Body of pancreas (tissue), 4 donors: ENCODE results near the gene BASP1. TPM values are rescaled to one million over a fixed set of nuclear protein-coding genes. Genes with fewer than 3 reads are reported as not detected.
A peak's percentile ranks its signal among the peaks of the same experiment; 100 is the strongest.
"Not testable (repeated sequence)": the region's sequence is repeated elsewhere in the genome, so short reads cannot be mapped to it uniquely, and the experiment has no call there.

Experiments used
- ATAC-seq: fragments of 150-250 bp; one replicate; pipeline ENCODE4 v1.9.1; 2016
- DNase-seq, 4 donors: peaks; one replicate each; pipeline ENCODE4 v3.0.0-alpha.2; 2019
- H3K27ac ChIP-seq, 4 donors: fragments of 200-600 bp; sonication (generic); 1 replicate in 3 of 4; 2 replicates in 1 of 4; pipeline versions ENCODE4 v1.5.1 to v1.6.1; 2016 to 2019; ENCODE audit warnings: mild to moderate bottlenecking in 1 of 4, mixed read lengths in 1 of 4, moderate library complexity in 1 of 4
- H3K27me3 ChIP-seq, 2 donors: fragments of 200-600 bp; sonication (generic); one replicate each; pipeline ENCODE4 v1.6.0; 2016; ENCODE audit warnings: mild to moderate bottlenecking in 1 of 2
- H3K36me3 ChIP-seq, 2 donors: fragments of 200-600 bp; sonication (generic); replicated peaks in 1 of 2; 2 replicates each; pipeline ENCODE4 v1.5.1; 2016; ENCODE audit warnings: low read depth in 2 of 2; ENCODE audit not compliant: insufficient read depth in 1 of 2
- H3K4me1 ChIP-seq: fragments of 200-600 bp; sonication (generic); one replicate; pipeline ENCODE4 v1.6.0; 2016
- H3K4me3 ChIP-seq, 2 donors: fragments of 200-600 bp; sonication (generic); 1 replicate in 1 of 2; 2 replicates in 1 of 2; pipeline ENCODE4 v1.5.1; 2016 to 2019
- H3K9me3 ChIP-seq, 3 donors: fragments of 200-600 bp; sonication (generic); 1 replicate in 2 of 3; 2 replicates in 1 of 3; pipeline ENCODE4 v1.5.1; 2016
- POLR2A ChIP-seq, 3 donors: fragments of 450-650 bp; IDR thresholded peaks; one replicate each; pipeline ENCODE4 v1.6.1; 2016; ENCODE audit warnings: antibody characterized with exemption in 3 of 3, mild to moderate bottlenecking in 2 of 3
- WGBS, 2 donors: methylation state at CpG; one replicate each; pipeline ENCODE4 v1.1.5; 2017; 5-methylcytosine and 5-hydroxymethylcytosine counted together
- intact Hi-C: fragments of 100-400 bp; cut with DNase I; formaldehyde crosslinking; loops from one replicate; pipeline ENCODE4 v1.15.1; 2023
- total RNA-seq, 2 donors: library from RNA; depleted of rRNA; stranded (reverse); fragments of >200 nt; gene quantifications; one replicate each; pipeline ENCODE4 v1.1.0, GENCODE V29; 2016
- TF ChIP-seq, protein P1 (sequence below), 7 experiments: fragments of 450-650 bp in 4 of 7; fragments of 200-600 bp in 3 of 7; sonication (generic) in 3 of 7; IDR thresholded peaks; one replicate each; pipeline ENCODE4 v1.5.1; 2016 to 2019; ENCODE audit warnings: antibody characterized with exemption in 7 of 7

The BASP1 gene
- total RNA-seq, 2 donors from 2014 or later: 4.0 to 4.7 TPM

DNA sequence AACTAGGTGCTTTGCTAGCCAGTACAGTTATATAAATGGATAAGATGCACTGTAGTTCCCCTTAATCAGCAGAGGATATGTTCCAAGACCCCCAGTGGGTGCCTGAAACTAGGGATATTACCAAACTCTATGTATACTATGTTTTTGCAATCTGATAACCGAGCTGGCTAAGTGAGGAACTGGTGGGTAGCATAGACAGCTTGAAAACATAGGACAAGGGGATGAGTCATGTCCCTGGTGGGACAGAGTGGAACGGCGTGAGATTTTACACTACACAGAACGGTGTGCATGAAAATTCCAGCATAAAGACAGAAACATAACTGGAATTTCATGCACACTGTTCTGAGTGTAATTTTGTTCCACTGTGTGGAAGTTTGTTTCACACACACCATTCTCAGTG is 86.9 kb downstream of the BASP1 start:
- 73 to 80% methylated on average over 4 of the region's 4 CpGs for WGBS, 2 donors
- no peaks in the 10 kb centered on the region for H3K36me3 ChIP-seq
- H3K4me1 ChIP-seq: peaks cover 20% of the 10 kb centered on the region
- intact Hi-C loops: no loop called here
- H3K27me3 ChIP-seq: no peaks in the 10 kb centered on the region
- no peak for TF ChIP-seq POLR2A (IDR thresholded peaks at IDR 0.05)
- TF ChIP-seq, protein P1, sequence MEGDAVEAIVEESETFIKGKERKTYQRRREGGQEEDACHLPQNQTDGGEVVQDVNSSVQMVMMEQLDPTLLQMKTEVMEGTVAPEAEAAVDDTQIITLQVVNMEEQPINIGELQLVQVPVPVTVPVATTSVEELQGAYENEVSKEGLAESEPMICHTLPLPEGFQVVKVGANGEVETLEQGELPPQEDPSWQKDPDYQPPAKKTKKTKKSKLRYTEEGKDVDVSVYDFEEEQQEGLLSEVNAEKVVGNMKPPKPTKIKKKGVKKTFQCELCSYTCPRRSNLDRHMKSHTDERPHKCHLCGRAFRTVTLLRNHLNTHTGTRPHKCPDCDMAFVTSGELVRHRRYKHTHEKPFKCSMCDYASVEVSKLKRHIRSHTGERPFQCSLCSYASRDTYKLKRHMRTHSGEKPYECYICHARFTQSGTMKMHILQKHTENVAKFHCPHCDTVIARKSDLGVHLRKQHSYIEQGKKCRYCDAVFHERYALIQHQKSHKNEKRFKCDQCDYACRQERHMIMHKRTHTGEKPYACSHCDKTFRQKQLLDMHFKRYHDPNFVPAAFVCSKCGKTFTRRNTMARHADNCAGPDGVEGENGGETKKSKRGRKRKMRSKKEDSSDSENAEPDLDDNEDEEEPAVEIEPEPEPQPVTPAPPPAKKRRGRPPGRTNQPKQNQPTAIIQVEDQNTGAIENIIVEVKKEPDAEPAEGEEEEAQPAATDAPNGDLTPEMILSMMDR (IDR thresholded peaks at IDR 0.05): no peak
- ATAC-seq (no peak), DNase-seq (no peak)
- H3K9me3 ChIP-seq: no peaks in the 10 kb centered on the region
- H3K27ac ChIP-seq: no peak overlapping the region
- H3K4me3 ChIP-seq: no peak overlapping the region

GRCh38 chr5:17305017-17305416 is 87.6 kb downstream of the BASP1 start:
- no peak overlapping the region for H3K27ac ChIP-seq
- intact Hi-C loops: no loop called here
- H3K9me3 ChIP-seq: no peaks in the 10 kb centered on the region
- 10 to 17% methylated on average over 5 of the region's 5 CpGs for WGBS, 2 donors
- no peaks in the 10 kb centered on the region for H3K36me3 ChIP-seq
- DNase-seq (no peak), ATAC-seq (no peak)
- H3K4me1 ChIP-seq: peaks cover 20% of the 10 kb centered on the region
- H3K4me3 ChIP-seq: no peak overlapping the region
- TF ChIP-seq, protein P1 (IDR thresholded peaks at IDR 0.05): no peak
- no peak for TF ChIP-seq POLR2A (IDR thresholded peaks at IDR 0.05)
- H3K27me3 ChIP-seq: no peaks in the 10 kb centered on the region

GRCh38 chr5:17305964-17306725 is 88.7 kb downstream of the BASP1 start:
- WGBS, 2 donors: 23 to 32% methylated on average over 12 to 14 of the region's 14 CpGs
- Histone ChIP-seq H3K4me1 (peaks cover 20% of the 10 kb centered on the region), H3K27me3 (no peaks in the 10 kb centered on the region), H3K27ac (peak overlapping the region in 2 of 4 donors; percentile 2 to 13), H3K4me3 (no peak overlapping the region), H3K36me3 (no peaks in the 10 kb centered on the region), H3K9me3 (no peaks in the 10 kb centered on the region)
- peak; percentile 37 to 77 (median 49) for DNase-seq
- peak; percentile 87 for ATAC-seq
- intact Hi-C loops: no loop called here
- TF ChIP-seq, protein P1 (IDR thresholded peaks at IDR 0.05): no peak
- no peak for TF ChIP-seq POLR2A (IDR thresholded peaks at IDR 0.05)

DNA sequence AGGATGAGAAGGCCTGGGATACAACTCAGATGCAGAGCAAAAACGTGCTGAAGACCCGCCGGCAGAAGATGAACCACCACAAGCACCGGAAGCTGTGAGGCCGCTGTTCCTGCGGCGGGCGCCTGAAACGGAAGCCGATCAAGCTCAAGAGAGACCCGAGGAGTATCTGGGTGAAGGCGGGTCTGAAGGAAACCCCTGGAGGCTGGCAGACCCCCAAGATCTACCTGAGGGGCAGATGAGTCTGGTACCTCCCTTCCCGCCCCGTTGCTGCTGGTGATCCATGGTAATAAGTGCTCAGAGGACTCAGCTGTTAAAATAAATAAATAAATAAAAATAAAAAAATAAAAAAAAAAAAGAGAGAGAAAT is 89.3 kb downstream of the BASP1 start:
- WGBS, 2 donors: 96 to 97% methylated on average over 14 of the region's 14 CpGs
- Histone ChIP-seq H3K27ac (peak overlapping the region in 1 of 4 donors; percentile 13), H3K36me3 (no peaks in the 10 kb centered on the region), H3K4me1 (peaks cover 20% of the 10 kb centered on the region), H3K9me3 (no peaks in the 10 kb centered on the region), H3K27me3 (no peaks in the 10 kb centered on the region), H3K4me3 (no peak overlapping the region)
- ATAC-seq: no peak
- intact Hi-C loops: no loop called here
- DNase-seq: peak in 1 of 4 donors; percentile 13
- TF ChIP-seq, protein P1 (IDR thresholded peaks at IDR 0.05): no peak
- TF ChIP-seq POLR2A (IDR thresholded peaks at IDR 0.05): no peak

DNA sequence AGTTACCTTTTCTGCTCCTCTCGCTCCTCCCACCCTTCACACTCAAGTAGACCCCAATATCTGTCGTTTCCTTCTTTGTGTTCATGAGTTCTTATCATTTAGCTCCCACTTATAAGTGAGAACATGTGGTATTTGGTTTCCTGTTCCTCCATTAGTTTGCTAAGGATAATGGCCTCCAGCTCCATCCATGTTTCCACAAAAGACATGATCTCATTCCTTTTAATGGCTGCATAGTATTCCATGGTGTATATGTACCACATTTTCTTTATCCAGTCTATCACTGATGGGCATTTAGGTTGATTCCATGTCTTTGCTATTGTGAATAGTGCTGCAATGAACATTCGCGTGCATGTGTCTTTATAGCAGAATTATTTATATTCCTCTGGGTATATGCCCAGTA is 90.0 kb downstream of the BASP1 start:
- ATAC-seq, intact Hi-C loops, DNase-seq, H3K4me3 ChIP-seq, H3K9me3 ChIP-seq, H3K27me3 ChIP-seq, H3K36me3 ChIP-seq, H3K27ac ChIP-seq: not testable (repeated sequence)
- H3K4me1 ChIP-seq: peaks cover 20% of the 10 kb centered on the region
- 93 to 94% methylated on average over 4 of the region's 4 CpGs for WGBS, 2 donors
